D721Med (cell line): Measurements from ENCODE around the gene TUBGCP2.

ENCODE experiments used
- DNase-seq: peaks from one replicate; pipeline ENCODE4 v3.0.0; 2011; ENCODE audit warnings: low spot score; ENCODE audit not compliant: insufficient read length
- FAIRE-seq: peaks from 2 replicates; lab custom pipeline; 2011; peaks lifted over from hg19 to GRCh38; lab: Jason Lieb, UNC
- TF ChIP-seq, protein P1 (sequence below): IDR thresholded peaks from 2 replicates; pipeline ENCODE4 v1.5.1; 2012; ENCODE audit warnings: mild to moderate bottlenecking, control low read depth; ENCODE audit not compliant: insufficient read depth; ENCODE audit errors: missing control alignments

The TUBGCP2 gene

DNA sequence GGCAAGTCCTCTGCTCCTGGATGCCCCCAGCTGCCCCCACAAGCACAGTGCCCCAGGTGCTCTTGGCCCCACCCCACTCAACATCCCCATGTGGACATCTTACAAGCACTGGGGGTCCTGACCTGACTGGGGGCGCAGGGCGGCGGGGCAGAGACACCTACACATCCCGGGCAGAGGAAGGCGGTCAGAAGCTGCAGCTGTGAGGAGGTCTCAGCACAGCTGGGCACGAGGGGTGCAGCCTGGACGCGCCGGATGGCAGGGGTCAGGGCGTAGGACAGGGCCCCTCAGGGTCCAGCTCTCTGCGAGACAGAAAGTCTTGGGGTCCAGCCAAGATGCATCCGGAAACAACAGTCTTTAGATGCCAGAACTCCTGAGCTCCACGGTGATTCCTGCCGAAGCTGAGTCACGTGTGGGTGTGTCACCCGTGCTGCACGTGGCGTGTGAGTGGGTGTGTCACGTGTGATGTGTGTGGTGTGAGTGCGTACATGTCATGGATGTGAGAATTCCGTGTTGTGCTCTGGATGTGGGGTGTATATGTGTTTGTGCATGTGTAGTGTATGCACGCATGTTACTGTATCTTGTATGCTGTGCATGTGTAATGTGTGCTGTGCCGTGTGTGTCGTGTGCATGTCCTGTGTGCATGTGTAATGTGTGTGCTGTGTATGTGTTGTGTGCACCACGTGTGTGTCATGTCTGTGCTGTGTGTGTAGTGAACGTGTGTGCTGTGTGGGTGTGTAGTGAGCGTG lies 65.9 kb downstream of the TUBGCP2 start:
- TF ChIP-seq, protein P1, sequence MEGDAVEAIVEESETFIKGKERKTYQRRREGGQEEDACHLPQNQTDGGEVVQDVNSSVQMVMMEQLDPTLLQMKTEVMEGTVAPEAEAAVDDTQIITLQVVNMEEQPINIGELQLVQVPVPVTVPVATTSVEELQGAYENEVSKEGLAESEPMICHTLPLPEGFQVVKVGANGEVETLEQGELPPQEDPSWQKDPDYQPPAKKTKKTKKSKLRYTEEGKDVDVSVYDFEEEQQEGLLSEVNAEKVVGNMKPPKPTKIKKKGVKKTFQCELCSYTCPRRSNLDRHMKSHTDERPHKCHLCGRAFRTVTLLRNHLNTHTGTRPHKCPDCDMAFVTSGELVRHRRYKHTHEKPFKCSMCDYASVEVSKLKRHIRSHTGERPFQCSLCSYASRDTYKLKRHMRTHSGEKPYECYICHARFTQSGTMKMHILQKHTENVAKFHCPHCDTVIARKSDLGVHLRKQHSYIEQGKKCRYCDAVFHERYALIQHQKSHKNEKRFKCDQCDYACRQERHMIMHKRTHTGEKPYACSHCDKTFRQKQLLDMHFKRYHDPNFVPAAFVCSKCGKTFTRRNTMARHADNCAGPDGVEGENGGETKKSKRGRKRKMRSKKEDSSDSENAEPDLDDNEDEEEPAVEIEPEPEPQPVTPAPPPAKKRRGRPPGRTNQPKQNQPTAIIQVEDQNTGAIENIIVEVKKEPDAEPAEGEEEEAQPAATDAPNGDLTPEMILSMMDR: no peak
- FAIRE-seq (no peak), DNase-seq (no peak)

GRCh38 chr10:133241501-133242205 lies 67.0 kb downstream of the TUBGCP2 start:
- FAIRE-seq: no peak
- DNase-seq: no peak
- TF ChIP-seq, protein P1: no peak

- TF ChIP-seq, protein P1: no peak
- FAIRE-seq: no peak
- DNase-seq: no peak
Measured at GRCh38 chr10:133239990-133240389, 68.7 kb downstream of the TUBGCP2 start.

- TF ChIP-seq, protein P1: no peak
- FAIRE-seq: no peak
- DNase-seq: no peak
Measured at GRCh38 chr10:133238466-133238804, 70.2 kb downstream of the TUBGCP2 start.

GRCh38 chr10:133237588-133238465 lies 70.8 kb downstream of the TUBGCP2 start, which contains the start of gene VENTX:
Gene VENTX (plus strand): TSS chr10:133237855. CDS start chr10:133237915, 60 bp downstream.
- FAIRE-seq (no peak), DNase-seq (no peak)
- TF ChIP-seq, protein P1: no peak

GRCh38 chr10:133237241-133237587 lies 71.5 kb downstream of the TUBGCP2 start:
- DNase-seq (no peak), FAIRE-seq (no peak)
- TF ChIP-seq, protein P1: no peak
